GM12872 (cell line): ENCODE data around the gene LPAR6.

ENCODE experiments used
- TF ChIP-seq, protein P1 (sequence below): IDR thresholded peaks from 3 replicates; pipeline ENCODE4 v1.5.1; 2011; ENCODE audit warnings: low read depth, mild to moderate bottlenecking, low read length, moderate library complexity; ENCODE audit not compliant: insufficient read depth

The LPAR6 gene, protein sequence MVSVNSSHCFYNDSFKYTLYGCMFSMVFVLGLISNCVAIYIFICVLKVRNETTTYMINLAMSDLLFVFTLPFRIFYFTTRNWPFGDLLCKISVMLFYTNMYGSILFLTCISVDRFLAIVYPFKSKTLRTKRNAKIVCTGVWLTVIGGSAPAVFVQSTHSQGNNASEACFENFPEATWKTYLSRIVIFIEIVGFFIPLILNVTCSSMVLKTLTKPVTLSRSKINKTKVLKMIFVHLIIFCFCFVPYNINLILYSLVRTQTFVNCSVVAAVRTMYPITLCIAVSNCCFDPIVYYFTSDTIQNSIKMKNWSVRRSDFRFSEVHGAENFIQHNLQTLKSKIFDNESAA

DNA sequence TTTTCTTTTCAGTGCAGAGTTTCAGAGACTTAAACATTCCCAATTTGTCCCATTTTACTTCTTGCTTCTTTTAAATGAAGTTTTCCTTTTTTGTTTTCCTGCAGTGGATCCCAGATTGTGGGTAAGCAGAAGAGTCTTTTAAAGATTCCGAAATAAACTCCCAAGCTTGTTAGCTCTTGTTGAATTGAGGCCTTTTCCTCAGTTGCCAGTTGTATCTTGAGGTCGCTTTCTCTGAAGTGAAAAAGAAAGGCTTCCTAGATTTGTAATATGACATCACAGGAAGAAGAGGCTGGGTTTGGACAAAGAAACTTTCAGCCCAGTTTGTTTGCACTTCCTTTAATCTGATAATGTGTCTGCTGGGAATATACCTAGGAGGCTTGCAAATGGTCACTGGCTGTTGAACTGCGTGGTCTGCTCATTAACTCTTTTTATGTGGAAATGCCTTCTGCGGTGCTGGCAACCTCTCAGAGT is at the start of gene LPAR6:
TSS of gene LPAR6 (minus strand) at position 233 of the 471 bp plus-strand sequence. CDS start 690 bp downstream, outside the sequence.
- TF ChIP-seq, protein P1, sequence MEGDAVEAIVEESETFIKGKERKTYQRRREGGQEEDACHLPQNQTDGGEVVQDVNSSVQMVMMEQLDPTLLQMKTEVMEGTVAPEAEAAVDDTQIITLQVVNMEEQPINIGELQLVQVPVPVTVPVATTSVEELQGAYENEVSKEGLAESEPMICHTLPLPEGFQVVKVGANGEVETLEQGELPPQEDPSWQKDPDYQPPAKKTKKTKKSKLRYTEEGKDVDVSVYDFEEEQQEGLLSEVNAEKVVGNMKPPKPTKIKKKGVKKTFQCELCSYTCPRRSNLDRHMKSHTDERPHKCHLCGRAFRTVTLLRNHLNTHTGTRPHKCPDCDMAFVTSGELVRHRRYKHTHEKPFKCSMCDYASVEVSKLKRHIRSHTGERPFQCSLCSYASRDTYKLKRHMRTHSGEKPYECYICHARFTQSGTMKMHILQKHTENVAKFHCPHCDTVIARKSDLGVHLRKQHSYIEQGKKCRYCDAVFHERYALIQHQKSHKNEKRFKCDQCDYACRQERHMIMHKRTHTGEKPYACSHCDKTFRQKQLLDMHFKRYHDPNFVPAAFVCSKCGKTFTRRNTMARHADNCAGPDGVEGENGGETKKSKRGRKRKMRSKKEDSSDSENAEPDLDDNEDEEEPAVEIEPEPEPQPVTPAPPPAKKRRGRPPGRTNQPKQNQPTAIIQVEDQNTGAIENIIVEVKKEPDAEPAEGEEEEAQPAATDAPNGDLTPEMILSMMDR = no peak

DNA sequence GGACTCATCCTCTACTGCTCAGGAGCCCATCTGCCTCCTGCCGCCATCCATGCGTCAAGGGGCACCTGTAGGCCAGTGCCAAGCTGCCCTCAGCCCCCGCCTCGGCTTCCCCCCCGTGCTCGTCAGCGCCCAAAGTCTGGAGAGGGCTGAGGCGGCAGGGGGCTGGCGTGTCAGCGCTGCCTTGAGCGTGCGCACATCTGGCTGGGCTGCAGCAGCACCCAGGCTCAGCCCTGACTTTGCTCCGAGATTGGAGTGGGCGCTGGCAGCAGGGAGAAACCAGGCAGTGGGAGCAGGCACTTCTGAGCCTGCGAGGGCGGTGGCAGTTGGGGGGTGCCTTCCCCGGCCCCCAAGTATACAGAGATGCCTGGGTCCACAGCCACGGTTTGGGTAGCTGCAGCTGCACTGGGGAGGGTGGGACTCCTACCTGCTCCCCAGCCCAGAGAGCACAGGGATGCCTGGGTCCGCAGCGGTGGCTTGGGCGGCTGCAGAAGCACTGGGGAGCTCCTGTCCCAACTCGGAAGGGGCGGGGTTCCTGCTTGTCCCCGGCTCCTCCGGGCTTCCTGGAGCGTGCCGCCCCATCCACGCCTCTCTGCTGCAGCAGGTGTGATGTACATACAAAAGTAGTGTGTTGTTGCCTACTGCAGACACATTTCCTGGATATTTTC is 44.8 kb upstream of the LPAR6 start:
- TF ChIP-seq, protein P1 = no peak

DNA sequence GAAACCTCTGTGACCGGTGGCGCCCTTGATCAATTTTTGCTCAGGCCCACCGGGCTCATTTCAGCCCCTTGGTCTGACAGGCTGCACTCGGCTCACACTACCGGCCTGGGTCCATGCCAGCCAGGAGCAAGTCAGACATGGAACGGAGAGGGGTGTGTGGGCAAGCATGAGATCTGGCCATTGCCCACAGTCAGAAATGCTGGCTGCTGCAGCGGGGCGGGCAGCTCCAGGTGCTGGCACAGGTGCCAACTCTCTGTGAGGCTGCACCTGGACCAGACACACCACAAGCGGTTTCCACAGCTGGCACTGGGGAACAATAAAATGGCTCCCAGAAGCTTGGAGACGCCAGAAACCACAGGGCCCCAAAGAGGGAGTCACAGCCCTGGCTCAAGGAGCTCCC is 43.6 kb upstream of the LPAR6 start:
- TF ChIP-seq, protein P1 = no peak

DNA sequence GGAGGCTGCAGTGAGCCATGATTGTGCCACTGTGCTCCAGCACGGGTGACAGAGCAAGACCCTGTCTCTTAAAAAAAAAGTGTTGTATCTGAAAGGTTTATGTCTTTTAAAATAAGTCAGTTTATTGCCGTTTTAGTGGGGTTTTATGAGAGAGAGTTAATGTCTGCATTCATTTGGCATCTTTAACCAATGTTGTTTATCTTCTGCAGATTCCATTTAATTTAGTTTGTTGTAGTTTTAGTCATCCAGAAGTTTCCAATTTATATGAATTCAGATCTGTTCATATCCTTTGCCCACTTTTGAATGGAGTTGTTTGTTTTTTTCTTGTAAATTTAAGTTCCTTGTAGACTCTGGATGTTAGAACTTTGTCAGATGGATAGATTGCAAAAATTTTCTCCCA is 36.7 kb upstream of the LPAR6 start:
- TF ChIP-seq, protein P1 = no peak

DNA sequence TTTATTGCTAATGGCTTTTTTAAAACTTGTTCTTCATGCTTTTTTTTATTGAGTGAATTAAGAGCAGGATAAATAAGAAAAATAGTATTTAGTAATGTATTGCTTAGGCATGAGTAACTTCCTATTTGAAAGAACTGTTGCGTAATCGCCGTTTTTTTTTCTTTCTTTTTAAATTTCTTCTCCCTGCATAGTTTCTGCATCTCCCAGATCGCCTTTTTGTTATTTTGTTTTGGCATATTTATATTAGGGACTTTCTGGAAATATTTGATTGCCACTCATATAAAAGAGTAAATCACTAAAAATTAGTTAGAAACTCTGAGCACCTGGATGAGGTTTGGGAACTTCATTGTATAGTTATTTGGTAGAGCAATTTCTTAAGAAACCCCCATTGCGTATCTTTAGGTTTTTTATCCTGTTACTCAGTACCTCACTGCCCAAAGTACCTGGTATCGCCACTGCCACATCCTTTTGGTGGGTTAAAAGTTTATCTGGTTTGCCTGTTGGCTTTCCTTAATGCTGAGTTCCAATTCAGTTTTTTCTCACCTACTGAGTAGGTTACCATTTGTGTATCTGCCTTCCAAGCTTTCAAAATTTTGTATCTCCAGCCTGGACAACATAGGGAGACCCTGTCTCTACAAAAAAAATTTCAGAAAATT is 36.2 kb upstream of the LPAR6 start:
- TF ChIP-seq, protein P1 = no peak

DNA sequence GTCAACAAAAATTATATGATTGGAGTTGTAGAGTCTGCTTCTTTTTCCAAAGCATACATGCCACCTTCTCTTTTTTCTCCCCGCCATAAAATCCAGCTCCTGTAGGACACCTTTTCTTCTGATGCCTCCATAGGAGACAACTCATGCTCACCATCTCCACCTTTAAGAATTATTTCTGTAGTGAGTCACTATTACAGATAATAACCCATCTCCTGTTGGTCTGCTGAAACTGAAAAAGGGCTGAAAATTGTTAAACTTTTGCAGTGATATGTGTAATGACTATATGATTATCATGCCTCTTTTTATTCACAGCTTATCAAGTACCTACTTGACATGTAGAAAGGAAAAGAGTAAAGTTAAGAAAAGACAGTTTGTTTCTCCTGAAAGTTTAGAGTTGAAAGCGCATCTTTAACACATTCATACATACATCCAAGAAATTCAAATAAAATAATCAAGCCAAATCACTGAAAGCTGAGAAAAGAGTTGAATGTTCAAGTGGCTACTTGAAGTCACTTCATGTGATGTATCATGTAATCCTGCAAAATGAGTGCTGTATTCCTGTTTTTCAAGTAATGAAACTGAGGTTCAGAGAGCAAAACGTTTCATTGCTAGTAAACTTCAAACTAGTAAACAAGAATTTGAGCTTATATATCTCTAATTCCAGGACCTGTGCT is 35.5 kb upstream of the LPAR6 start:
- TF ChIP-seq, protein P1 = no peak

DNA sequence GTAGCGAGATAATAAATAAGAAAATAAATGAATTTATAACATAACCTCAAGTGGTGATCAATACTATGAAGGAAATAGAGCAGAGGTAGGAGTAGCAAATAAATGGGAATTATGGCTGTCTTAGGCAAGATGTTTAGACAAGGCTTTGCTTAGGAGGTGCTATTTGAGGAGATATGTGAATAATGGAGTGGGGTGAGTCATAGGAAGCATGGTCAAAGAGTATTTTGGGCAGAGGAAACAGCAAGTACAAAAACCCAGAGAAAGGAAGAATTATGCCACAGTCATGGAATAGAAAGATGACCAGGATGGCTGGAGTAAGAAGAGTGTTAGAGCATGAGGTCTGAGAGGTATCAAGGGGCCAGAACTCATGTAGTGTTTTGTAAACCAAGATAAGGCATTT is 33.6 kb upstream of the LPAR6 start:
- TF ChIP-seq, protein P1 = no peak
